Stomach smooth muscle (tissue), 2 donors: ENCODE results near the gene LNX1.

Experiments
- H3K27ac ChIP-seq: one replicate; pipeline ENCODE4 v1.7.0; 2013; ENCODE audit warnings: mild to moderate bottlenecking, low read length, inconsistent platforms
- H3K27me3 ChIP-seq, 2 donors: one replicate each; pipeline ENCODE4 v1.7.0; 2013; ENCODE audit warnings: low read length in 2 of 2; ENCODE audit not compliant: insufficient read depth in 2 of 2, control insufficient read depth in 1 of 2
- H3K36me3 ChIP-seq, 2 donors: one replicate each; pipeline ENCODE4 v1.7.0; 2013; ENCODE audit warnings: low read length in 2 of 2; ENCODE audit not compliant: control insufficient read depth in 2 of 2, insufficient read depth in 2 of 2
- H3K4me1 ChIP-seq: one replicate; pipeline ENCODE4 v1.7.0; 2013; ENCODE audit warnings: low read length; ENCODE audit not compliant: control insufficient read depth, insufficient read depth
- H3K4me3 ChIP-seq, 2 donors: one replicate each; pipeline ENCODE4 v1.7.0; 2013; ENCODE audit warnings: low read length in 2 of 2
- H3K9ac ChIP-seq, 2 donors: one replicate each; pipeline ENCODE4 v1.7.0; 2013; ENCODE audit warnings: low read length in 2 of 2, mild to moderate bottlenecking in 1 of 2
- H3K9me3 ChIP-seq, 2 donors: one replicate each; pipeline ENCODE4 v1.7.0; 2013; ENCODE audit warnings: low read length in 2 of 2; ENCODE audit not compliant: control insufficient read depth in 2 of 2
- donor health status: healthy.
- donor health status: Pancreatic carcinoma.

Gene LNX1

DNA sequence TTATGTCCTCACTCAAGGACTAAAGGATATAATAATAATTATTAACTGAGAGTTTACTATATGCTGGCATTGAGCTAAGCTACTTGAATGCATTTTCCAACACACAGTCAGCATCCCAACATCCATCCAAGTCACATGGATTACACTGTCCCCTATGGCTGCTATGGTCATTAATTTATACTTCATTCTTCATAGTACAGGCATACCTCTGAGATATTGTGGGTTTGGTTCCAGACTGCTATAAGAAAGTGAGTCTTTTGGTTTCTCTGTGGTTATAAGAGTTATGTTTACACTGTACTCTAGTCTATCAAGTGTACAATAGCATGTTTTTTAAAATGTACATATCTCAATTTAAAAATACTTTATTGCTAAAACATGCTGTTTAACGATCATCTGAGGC lies 89.2 kb downstream of the LNX1 start:
- Histone ChIP-seq H3K4me3 (no peak overlapping the region), H3K4me1 (peaks cover 3% of the 10 kb centered on the region), H3K27me3 (no peaks in the 10 kb centered on the region), H3K9me3 (no peaks in the 10 kb centered on the region), H3K27ac (no peak overlapping the region), H3K9ac (no peak overlapping the region), H3K36me3 (no peaks in the 10 kb centered on the region)

GRCh38 chr4:53501561-53501960 lies 89.7 kb downstream of the LNX1 start:
- H3K4me1 ChIP-seq: peaks cover 3% of the 10 kb centered on the region
- H3K9ac ChIP-seq: no peak overlapping the region
- H3K27ac ChIP-seq: no peak overlapping the region
- no peaks in the 10 kb centered on the region for H3K36me3 ChIP-seq
- H3K27me3 ChIP-seq: no peaks in the 10 kb centered on the region
- no peaks in the 10 kb centered on the region for H3K9me3 ChIP-seq
- no peak overlapping the region for H3K4me3 ChIP-seq

DNA sequence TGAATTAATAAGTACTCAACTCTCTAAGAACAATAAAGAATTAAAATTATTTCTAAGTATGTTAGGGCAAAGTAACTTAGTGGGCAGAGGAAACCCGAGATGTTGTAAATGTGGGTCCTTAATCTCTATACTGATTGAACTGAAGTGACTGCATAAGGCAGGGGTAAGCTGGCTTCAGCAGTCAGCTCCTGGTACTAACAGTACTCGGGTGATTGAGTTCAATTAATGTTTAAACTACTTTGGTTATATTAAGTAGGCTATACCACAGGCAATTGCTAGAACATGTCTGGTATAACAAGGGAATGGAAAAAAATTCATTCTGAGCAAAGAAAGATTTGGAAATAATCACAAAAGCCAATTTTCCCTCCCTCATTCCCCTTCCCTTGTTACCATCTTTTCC lies 90.7 kb downstream of the LNX1 start:
- no peak overlapping the region for H3K4me3 ChIP-seq
- no peaks in the 10 kb centered on the region for H3K36me3 ChIP-seq
- H3K4me1 ChIP-seq: peaks cover 3% of the 10 kb centered on the region
- no peak overlapping the region for H3K9ac ChIP-seq
- no peak overlapping the region for H3K27ac ChIP-seq
- H3K9me3 ChIP-seq: no peaks in the 10 kb centered on the region
- no peaks in the 10 kb centered on the region for H3K27me3 ChIP-seq

DNA sequence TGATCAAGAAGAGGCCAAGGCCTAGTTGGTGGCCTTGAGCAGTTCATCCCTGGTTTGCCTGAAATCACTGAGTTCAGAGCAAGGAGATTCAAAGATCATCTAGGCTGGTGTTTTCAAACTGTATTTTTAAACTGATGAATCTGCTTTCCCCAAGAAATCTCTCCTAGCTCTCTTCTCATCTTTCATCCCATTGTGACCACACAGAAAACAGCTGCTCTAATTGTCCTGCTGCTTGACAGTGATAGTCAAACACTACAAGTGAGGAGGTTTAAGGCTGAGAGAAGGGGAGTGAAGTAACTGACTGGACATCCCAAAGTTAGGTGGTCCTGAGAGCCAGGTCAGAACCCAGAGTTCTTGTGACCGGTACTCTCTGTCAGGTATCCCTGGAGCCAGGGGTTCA lies 91.5 kb downstream of the LNX1 start:
- Histone ChIP-seq H3K9ac (no peak overlapping the region), H3K27ac (no peak overlapping the region), H3K4me3 (no peak overlapping the region), H3K9me3 (no peaks in the 10 kb centered on the region), H3K36me3 (no peaks in the 10 kb centered on the region), H3K27me3 (no peaks in the 10 kb centered on the region), H3K4me1 (peaks cover 3% of the 10 kb centered on the region)

DNA sequence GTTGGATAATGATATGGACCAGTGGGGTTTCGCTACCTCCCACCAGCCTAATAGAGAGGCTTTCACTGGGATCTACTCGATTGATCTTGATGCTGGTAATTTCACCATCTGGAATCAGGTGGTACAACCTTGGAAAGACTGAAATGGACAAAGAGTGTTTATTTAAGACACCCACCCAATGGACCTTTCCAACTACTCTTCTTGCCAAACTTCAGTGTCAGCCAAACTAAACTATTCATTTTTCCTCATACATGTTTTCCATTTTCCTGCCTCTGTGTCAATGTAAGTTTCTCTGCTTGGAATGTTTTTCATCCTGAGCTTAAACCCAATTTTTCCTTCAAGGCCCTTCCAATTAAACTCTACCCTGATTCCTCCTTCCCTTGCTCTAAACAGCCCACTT lies 92.6 kb downstream of the LNX1 start:
- Histone ChIP-seq H3K27ac (no peak overlapping the region), H3K36me3 (no peaks in the 10 kb centered on the region), H3K9me3 (no peaks in the 10 kb centered on the region), H3K9ac (no peak overlapping the region), H3K27me3 (no peaks in the 10 kb centered on the region), H3K4me1 (peaks cover 3% of the 10 kb centered on the region), H3K4me3 (no peak overlapping the region)

GRCh38 chr4:53497487-53498244 lies 93.6 kb downstream of the LNX1 start:
- H3K27me3 ChIP-seq: no peaks in the 10 kb centered on the region
- no peak overlapping the region for H3K9ac ChIP-seq
- no peaks in the 10 kb centered on the region for H3K36me3 ChIP-seq
- H3K4me3 ChIP-seq: no peak overlapping the region
- peaks cover 3% of the 10 kb centered on the region for H3K4me1 ChIP-seq
- no peak overlapping the region for H3K27ac ChIP-seq
- no peaks in the 10 kb centered on the region for H3K9me3 ChIP-seq

- peaks cover 3% of the 10 kb centered on the region for H3K4me1 ChIP-seq
- no peak overlapping the region for H3K27ac ChIP-seq
- H3K9ac ChIP-seq: no peak overlapping the region
- no peaks in the 10 kb centered on the region for H3K36me3 ChIP-seq
- H3K27me3 ChIP-seq: no peaks in the 10 kb centered on the region
- H3K4me3 ChIP-seq: no peak overlapping the region
- H3K9me3 ChIP-seq: no peaks in the 10 kb centered on the region
These were observed 96.4 kb downstream of the LNX1 start for GRCh38 chr4:53494851-53495250.

- peaks cover 0 to 4% of the 10 kb centered on the region in 2 donors for H3K27me3 ChIP-seq
- no peaks in the 10 kb centered on the region for H3K9me3 ChIP-seq
- H3K36me3 ChIP-seq: no peaks in the 10 kb centered on the region
- H3K4me1 ChIP-seq: no peaks in the 10 kb centered on the region
- H3K9ac ChIP-seq: no peak overlapping the region
- H3K27ac ChIP-seq: no peak overlapping the region
- H3K4me3 ChIP-seq: no peak overlapping the region
These were observed 100.2 kb downstream of the LNX1 start for GRCh38 chr4:53490965-53491622.

DNA sequence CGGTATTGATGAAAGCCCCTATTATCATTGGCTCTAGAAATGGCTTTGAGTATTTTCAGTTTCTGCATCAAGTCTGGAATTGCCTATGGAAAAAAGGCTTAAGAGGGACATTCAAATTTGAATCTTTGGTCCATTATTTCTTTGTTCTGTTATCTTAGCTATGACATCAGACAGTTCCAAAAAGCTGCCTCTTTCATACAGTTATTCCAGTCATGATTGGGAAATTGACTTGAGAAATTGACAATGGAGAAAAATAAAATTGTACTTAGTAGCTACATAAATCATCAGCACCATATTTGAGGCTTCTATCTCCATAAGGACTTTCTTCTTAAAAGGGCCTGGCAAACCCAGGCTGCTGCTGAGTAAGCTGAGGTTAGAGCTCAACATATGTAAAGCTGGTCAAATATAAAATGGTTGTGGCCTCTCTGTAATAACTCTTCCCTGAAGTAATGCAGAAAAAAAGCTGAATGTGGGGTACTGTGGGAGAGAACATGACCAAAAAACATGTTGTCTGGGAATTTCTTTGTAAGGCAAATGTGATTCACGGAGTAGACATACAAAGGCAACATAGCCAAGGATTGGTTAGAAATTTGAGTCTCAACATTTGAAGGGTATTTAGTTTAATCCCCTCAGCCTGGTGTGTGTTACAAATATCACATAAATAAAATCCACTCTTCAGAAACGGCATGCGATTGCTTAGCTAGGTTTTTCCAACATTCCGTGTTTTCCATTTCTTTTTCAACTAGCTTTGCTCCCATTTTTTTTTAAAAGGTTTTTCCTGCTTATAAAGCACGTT lies 100.9 kb downstream of the LNX1 start:
- H3K27ac ChIP-seq: no peak overlapping the region

DNA sequence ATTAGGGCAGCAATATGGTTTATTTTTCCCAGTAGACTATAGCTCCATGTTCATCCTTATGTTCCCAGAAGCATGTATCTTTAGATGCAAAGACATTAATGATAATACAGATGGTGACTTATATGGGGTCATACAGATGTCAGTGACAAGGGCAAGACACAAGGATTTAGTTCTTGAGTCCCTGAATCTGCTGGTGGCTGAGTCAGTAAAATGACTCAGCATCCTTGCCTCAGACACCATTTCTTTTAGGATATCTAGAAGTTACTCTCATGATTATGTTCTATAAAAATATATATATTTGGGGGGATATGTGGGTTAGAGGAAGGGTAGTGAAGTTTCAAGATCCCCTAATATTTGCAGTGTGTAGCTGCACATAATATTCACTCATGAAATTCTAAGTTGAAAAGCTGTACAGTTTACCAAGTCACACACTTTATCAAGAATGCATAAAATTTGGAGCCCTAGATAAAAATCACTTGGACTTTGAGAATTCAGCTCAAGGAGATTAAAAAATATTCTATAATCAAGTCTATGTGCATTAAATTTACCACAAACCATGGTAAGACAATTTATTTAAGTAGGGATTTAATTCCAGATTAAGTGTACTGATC lies 101.9 kb downstream of the LNX1 start:
- no peak overlapping the region for H3K27ac ChIP-seq
- peaks cover 0 to 4% of the 10 kb centered on the region in 2 donors for H3K27me3 ChIP-seq
- no peaks in the 10 kb centered on the region for H3K9me3 ChIP-seq
- H3K4me1 ChIP-seq: no peaks in the 10 kb centered on the region
- no peaks in the 10 kb centered on the region for H3K36me3 ChIP-seq
- H3K4me3 ChIP-seq: no peak overlapping the region
- no peak overlapping the region for H3K9ac ChIP-seq

More for the DNA sequence above, 100.9 kb downstream of the LNX1 start:
- Histone ChIP-seq H3K4me3 (no peak overlapping the region), H3K9me3 (no peaks in the 10 kb centered on the region), H3K27me3 (peaks cover 0 to 4% of the 10 kb centered on the region in 2 donors), H3K4me1 (no peaks in the 10 kb centered on the region), H3K9ac (no peak overlapping the region), H3K36me3 (no peaks in the 10 kb centered on the region)
